Stimulated activated CD4-positive, alpha-beta T cell treated with anti-CD3 and anti-CD28 coated beads, Interleukin-15, amount 100 ng/mL, for 48 hours (primary cell): ENCODE results near the gene DCLK2.
"Not testable (repeated sequence)": the region's sequence is repeated elsewhere in the genome, so short reads cannot be mapped to it uniquely, and the experiment has no call there.

Source experiments
- DNase-seq, 2 donors: peaks; one replicate each; pipeline ENCODE4 v3.0.0-alpha.2; 2020; ENCODE audit warnings: low read depth in 2 of 2

Gene DCLK2

DNA sequence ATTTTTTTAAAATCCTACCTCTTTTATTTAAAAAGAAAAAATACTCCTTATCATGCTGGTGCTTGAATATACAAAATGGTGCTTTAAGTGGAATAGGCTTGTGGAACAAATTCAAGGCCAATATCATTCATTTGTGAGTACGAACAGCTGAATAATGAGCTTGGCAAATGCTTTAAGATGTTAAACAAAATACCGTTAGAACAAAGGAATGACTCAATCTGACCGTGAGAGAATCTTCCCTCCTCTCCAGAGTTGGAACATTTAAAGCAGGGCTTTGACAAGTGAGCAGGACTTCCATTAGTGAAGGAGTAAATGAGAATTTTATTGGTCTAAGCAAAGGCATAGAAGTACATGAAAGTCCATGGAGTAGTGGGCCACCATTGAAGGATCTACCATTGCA is 74.5 kb downstream of the DCLK2 start:
- no peak for DNase-seq

DNA sequence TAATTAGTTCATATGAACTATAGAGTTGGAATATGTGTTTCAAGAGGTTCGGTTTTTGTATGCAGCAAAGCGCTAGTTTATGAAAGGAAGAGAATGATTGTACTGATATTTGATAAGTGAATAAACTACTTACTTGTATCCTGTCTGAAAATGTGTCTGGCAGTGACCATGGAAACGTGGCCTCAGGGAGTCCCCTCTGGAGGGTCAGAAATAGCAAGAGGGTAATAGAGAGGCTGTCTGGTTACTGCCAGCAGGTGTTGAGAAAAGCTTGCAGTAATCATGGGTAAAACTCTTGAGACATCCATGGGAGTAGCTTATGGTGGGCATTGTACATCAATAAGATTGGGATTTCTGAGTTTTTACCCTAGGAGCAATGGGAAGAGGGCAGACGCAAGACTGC is 77.1 kb downstream of the DCLK2 start:
- no peak for DNase-seq

DNA sequence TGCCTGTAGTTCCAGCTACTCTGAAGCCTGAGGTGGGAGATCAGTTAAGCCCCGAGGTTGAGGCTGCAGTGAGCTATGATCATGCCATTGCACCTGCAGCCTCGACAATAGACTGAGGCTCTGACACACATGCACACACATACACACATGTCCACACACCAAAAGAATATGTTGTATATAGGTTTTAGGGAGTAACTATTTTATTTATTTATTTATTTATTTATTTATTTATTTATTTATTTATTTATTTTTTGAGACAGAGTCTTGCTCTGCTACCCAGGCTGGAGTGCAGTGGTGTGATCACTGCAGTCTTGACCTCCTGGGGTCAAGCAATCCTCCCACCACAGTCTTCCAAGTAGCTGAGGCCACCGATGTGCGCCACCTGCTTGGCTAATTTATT is 78.3 kb downstream of the DCLK2 start:
- no peak for DNase-seq

DNA sequence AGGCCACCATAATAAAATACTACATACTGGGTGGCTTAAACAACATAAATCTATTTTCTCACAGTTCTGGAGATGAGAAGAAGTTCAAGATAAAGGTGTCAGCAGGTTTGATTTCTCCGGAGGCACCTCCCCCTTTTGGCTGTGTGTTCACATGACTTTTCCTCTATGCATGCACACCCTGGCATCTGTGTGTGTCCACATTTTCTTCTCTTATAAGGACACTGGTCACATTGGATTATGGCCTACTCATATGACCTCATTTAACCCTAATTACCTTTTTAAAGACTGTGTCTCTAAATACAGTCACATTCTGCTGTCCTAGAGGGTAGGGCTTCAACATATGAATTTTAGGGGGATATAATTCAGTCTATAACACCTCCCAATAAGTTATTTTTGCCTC is 79.8 kb downstream of the DCLK2 start:
- no peak for DNase-seq

DNA sequence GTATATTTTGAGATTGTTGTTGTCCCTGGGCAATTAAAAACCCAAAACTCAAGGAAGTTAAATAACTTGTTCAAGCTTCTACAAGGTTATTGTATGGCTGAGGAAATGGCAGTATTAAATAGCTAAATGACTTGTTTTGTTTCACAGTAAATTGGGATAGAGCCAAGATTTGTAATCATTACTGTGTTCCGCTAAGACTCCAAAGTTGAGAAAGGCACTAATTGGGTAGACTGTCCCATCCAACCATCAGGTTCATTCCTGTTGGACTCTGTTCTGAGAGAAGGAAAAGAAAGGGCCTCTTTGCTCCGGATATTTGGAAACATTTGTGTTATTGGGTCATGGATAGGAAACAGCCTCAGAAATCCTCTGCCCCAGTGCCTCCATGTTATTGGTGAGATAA is 82.2 kb downstream of the DCLK2 start:
- no peak for DNase-seq

DNA sequence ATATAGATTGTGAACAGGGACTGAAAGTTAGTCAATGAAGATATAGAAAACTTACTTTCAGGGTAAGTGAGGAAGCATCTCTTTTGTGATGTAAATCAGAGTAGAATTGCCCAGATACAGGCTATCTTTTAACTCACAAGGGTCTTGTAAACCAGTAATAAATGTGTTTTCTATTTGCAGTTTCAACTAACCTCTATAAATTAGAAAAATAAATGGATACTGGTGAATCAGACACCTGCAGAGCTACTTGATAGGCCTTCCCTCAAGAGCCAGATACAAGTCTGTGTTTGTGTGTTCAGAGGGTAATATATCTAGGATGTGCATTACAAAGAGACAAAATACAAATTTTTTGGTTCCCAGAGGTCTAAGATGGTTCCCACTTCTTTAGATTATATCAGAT is 82.9 kb downstream of the DCLK2 start:
- DNase-seq = no peak

DNA sequence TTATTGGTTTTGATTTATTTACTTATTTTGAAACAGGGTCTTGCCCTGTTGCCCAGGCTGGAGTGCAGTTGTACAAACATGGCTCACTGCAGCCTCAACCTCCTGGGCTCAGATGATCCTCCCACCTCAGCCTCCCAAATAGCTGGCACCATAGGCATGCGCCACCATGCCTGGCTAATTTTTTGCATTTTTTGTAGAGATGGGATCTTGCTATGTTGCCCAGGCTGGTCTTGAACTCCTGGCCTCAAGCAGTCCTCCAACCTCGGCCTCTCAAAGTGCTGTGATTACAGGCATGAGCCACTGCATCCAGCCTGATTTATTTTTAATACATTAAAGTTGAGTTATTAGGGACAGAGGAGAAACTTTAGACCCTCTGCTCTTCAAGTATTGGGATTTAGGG is 83.8 kb downstream of the DCLK2 start:
- not testable (repeated sequence) for DNase-seq

DNA sequence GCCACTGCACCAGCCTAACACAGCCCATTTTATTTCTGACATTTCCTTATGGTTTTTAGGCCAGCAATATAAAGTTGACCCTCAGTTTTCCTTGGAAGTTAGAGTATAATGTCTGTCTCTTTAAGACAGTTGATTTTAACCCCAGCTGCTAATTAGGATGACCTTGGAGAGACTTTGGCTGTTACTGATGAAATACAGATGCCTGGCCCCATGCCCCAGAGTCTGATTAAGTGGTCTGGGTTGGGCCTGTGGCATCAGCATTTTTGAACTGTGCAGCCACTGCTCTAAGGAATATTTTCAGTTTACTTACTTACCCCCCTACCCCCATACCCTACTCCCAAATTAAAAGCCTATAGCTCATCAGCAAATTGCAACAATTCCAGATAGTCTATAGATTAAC is 85.8 kb downstream of the DCLK2 start:
- no peak for DNase-seq

DNA sequence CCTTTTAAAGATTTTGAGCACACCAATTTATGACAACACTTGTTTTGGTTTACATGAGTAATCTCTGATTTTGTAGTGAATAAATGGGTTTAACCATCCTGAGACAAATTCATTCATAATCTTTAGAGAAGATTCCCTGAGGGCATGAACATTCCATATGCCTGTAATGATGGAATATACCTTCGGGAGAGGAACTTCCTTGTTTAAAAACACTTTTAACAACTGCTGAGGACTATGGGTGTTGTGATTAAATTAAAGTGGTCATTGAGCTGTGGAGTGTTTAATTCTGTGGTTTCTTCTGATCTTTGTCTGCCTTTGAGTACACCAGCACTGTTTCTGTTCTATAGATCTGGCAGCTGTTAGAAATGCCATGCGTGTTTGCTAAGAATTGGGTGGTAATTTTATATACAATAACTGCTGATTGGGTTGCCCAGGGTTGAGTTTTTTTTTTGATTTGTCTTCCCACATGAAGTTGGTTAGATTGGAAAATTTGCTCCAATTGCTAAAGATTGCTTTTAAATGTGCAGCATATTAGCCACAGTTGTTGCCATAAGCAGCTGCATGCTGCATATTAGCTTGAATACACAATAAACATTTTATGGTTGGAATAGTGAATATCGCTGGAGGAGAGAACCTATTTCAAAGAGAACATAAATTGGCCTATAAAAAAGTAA is 86.8 kb downstream of the DCLK2 start:
- DNase-seq = no peak

DNA sequence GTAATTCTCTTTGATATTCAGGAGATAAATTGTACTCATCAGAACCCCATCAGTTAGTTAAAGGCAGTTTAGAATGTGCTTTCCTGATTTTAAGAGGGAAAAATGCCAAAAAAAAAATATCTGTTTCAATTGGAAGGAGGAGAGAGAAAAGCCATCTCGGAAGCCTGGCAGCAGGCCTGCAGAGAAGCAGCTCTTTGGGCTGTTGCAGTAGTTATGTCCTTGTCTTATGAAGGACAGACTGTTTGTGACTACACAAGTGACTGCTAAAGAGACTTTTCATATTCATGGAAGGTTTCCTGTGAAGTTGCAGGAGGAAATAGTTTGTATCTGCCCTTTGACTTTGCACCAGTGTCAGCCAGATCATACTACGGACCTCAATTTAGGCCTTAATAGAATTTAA is 88.8 kb downstream of the DCLK2 start:
- no peak for DNase-seq

DNA sequence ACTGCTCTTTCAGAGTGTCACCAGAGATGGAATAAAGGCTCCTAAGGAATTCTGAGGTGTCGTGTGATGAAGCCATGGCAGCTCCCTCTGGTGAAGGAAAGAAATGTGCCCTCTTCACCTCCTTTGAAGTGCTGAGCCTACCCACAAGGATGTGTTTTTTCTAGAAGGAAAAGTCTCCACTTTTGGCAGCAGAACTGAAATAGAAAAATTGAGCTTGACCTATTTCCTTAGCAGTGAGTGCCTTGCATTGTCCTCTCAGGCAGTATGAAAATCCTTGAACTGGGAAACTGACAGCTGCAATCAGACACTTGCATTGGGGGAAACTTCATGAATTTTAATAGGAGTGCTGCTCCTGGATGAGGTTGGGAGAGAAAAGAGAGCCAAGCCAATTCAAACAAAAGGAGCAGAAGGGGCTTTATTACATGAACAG is 95.2 kb downstream of the DCLK2 start:
- no peak for DNase-seq

DNA sequence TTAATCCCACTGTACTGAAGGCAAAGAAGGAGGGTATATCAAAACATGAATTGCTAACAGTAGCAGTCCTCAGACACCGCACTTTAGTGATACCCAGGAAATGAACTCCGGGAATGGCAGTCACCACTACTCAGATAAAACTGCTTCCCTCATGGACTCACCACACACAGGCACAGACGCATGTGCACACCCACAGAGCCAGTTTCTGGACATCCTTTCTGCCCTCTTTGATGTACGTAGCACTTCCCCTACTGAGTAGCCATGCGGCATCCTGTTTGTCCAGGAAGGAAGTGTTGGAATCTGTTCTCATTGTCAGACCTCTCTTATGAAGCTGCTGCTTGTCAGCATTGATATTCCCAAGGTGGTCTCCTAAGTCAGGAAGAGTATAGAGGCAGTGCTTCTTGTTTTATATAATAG is 95.7 kb downstream of the DCLK2 start:
- no peak for DNase-seq

DNA sequence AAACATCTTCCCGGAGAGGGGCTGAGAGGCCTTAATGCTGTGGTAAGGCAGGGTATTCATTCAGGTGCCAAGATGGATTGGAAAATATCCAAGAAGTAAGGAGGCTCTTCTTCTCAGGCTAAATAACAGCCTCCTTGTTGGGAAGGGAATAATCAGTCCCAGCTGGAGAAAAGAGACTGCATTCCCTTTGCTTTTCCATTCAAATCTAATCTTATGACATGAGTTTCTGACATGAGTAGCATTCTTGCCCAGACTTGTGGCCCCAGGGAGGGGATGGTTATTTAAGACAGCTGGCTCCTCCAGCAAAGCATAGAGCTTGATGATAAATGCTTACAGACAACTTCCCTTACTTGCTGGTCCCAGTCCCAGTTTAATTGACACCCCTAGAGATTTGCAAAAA is 98.3 kb downstream of the DCLK2 start:
- DNase-seq = no peak

DNA sequence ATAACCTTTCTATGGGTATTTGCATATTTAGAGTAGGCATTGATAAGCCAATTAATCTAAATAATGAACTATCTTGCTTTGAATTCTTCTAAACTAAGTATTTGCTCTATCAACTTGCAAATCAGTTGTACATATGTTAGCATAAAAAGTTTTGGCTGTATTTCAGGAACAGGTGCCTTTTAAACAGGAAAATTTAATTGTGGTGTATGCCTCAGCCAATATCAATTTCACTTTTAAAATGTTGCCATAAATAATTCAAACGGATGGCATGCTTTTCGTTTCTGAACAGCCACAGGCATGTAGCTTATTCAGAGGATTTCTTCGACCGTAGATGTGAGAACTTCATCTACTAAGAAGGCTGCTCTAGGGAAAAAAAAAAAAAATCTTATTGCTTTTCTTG is 99.9 kb downstream of the DCLK2 start:
- no peak for DNase-seq

DNA sequence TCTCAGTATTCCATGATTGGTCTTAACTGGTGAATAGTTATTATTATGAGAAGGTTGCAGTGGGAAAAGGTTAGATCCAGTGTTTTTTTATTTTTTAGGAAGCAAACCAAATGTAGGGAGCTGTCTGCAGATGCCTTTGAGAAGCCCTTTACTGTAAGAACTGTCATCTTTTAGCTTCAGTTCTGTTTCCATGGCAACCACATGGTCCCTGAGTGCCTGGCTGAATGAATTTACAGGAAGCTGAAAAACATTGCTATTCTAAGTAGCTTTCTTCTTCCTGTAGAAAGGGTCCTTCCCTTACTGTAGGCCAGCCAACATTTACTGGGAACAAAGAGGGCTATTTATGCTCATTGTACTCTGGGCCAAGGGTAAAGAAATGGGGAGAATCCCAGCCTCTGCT is 103.3 kb downstream of the DCLK2 start:
- DNase-seq = no peak

DNA sequence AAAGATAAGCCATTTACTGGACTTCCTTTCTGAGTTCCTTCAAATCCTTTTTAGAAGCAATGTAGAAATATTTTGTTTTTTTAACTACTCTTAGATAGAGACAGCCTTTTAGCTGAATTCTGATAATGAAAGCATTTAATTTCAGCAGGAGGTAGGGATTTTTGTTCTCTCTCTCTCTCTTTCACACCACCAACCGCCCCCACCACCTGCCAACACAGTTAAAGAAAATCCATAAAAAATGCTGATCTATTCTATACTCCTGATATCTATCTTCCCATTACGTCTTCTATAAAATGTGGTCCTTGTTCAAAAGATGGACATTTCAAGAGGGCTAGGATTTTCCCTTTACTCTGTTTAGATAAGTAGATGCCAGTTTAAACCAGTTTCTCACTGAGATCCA is 104.5 kb downstream of the DCLK2 start:
- DNase-seq = no peak

DNA sequence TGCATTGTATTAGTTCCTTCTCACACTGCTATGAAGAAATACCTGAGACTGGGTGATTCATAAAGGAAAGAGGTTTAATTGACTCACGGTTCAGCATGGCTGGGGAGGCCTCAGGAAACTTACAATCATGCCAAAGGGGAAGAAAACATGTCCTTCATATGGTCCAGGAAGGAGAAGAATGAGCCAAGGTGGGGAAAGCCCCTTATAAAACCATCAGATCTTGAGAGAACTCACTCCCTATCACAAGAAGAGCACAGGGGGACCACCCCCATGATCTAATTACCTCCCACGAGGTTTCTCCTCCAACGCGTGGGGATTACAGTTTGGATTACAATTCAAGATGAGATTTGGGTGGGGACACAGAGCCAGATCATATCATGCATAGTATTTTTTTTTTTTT is 106.8 kb downstream of the DCLK2 start:
- DNase-seq = not testable (repeated sequence)

DNA sequence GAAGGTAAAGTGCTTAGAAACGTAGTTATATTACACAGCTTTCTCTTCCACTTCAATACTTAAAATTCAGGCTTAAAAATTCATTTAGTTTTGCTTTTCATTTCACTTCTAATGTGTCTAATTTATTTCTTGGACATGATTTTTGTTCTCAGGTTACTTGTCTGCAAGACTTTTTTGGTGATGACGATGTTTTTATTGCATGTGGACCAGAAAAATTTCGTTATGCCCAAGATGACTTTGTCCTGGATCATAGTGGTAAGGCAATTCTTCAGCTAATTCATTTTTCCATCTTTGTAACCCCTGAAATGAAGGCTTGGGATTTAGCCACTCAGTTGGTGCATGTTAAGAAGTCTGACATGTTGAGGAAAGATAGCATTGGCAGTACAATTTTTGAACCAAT is 114.7 kb downstream of the DCLK2 start:
- DNase-seq = no peak

DNA sequence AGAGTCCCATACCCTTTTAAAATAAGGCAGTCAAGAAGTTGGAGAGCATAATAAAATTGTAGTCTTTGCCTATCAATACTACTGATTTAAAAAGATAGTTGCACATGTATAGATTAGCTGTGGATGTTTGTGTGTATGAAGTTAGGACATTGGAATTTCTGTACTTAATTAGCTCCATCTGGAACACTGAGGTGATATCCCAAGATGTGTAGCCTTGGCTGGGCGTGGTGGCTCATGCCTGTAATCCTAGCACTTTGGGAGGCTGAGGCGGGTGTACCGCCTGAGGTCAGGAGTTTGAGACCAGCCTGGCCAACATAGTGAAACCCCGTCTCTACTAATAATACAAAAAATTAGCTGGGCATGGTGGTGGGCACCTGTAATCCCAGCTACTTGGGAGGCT is 119.0 kb downstream of the DCLK2 start:
- DNase-seq = not testable (repeated sequence)

DNA sequence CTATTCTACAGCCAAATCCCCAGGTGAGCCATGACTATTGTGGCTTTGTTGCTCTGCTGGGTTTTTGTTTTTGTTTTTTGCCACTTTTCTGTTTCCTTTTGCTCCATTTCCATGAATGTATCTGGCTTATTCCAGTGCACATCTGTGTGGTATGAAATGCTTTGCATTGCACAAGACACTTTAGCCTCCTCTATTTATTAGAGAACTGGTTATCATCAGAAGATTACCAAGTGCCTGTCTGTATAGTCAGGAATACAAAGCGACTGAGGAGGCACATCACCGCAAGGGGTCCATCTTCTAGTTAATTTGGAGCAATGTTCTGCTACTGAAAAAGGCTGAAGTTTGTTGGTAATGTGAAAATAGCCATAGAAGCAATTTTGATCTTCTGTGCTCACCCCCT is 120.8 kb downstream of the DCLK2 start:
- no peak for DNase-seq

DNA sequence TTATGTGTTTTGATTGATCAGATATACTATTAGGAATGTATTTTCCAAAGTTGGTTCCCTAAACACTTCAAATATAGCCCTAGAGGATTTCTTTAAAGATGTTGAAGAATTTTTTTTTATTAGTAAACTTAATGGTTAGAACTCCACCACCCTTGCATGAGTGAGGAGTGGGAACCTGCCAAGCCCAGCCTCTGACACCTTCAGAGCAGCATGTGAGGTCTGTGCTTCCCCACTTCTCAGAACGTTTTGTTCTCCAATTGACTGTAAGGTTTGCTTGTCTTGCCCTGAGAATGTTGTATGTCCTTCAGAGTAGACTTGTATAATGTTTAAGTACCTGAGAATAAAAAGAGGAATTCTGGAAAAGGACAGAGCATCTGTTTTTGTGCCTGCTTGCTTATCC is 126.8 kb downstream of the DCLK2 start:
- no peak for DNase-seq

DNA sequence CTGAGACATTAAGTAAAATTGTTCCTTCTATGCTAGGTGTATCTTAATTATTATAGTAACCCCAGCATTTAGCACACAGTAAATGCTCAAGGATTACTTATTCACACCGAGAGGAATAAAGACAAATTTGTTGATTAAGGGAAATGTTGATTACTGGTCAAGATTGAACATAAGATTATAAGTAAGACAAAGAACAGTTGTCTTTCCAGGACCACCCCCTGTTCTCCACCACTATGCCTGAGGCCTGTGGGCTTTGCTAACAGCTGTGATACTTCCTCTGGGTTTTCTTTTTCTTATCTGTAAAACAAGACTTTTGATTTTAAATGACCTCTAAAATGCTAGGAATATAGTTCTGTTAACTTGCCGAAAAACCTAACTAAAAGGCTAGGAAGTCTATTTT is 128.0 kb downstream of the DCLK2 start:
- no peak for DNase-seq

DNA sequence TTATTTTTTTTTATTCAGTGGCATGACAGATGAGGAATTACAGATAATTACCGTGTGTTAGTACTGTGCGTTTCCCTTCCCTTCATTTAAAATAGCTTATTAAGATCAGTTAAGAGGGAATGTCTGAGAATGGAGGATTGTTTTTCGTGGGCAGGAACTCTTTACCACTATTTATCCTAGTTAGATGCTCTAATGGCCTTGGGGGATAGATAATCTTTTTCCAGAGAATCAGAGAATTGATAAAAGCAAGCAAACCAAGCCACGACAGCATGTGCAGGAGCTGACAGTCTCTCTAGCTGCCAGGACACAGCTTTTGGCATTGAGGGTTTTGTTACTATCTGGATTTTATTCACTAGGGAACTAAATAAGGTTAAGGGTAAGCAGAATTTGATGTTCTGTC is 128.7 kb downstream of the DCLK2 start:
- DNase-seq = no peak

DNA sequence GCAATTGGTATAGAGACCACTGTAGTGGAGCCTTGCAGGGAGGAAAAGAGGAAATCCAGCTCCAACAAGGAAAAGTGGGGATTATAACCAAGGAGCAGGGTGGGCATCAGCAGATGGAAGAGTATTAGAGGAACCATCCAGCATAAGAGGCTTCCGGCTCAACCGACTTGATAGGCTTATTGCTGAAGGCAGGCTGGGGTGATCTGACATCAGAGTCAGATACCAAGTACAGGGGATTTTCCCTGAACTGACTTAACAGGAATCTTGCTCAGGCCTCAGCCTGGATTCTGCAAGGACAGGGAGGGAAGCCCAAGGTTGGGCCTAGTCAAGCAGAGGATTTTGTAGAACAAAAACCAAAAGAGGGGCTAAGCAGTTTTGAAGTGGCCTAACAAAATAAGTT is 129.6 kb downstream of the DCLK2 start:
- no peak for DNase-seq
